ENCODE measurements around the gene DAPK1.

- TF ChIP-seq REST (IDR thresholded peaks at IDR 0.05; ENCODE audit: low read depth) (no peak), FOXM1 (IDR thresholded peaks at IDR 0.05; ENCODE audit: borderline replicate concordance, low read depth) (no peak), USF1 (IDR thresholded peaks at IDR 0.05) (no peak), NFIC (IDR thresholded peaks at IDR 0.05) (no peak), RAD21 (IDR thresholded peaks at IDR 0.05; ENCODE audit: low read depth) (no peak), EP300 (IDR thresholded peaks at IDR 0.05; ENCODE audit: borderline replicate concordance) (no peak), CEBPB (IDR thresholded peaks at IDR 0.05) (no peak), CREB1 (IDR thresholded peaks at IDR 0.05; ENCODE audit: low read depth) (no peak), MAX (IDR thresholded peaks at IDR 0.05) (no peak), ZBTB7A (IDR thresholded peaks at IDR 0.05; ENCODE audit: low read depth) (no peak), EGR1 (IDR thresholded peaks at IDR 0.05) (no peak), YY1 (IDR thresholded peaks at IDR 0.05; ENCODE audit: low read depth) (no peak), TAF1 (IDR thresholded peaks at IDR 0.05; ENCODE audit: low read depth) (no peak), TEAD4 (IDR thresholded peaks at IDR 0.05) (no peak)
Measured at GRCh38 chr9:87529671-87530070, 32.0 kb downstream of the DAPK1 start.

Measured in Ishikawa (cell line).